Activated CD4-positive, alpha-beta T cell treated with anti-CD3 and anti-CD28 coated beads, Interleukin-2, Interleukin-4, amounts not matched to agents 100 ng/mL and 50 ng/mL, durations not matched to agents 16 hours and 8 hours (primary cell): ENCODE measurements around the gene AIFM1.
A peak's percentile ranks its signal among the peaks of the same experiment; 100 is the strongest.

Experiments
- DNase-seq: peaks from one replicate; pipeline ENCODE4 v3.0.0-alpha.2; 2020; ENCODE audit warnings: low spot score

Gene AIFM1

GRCh38 chrX:130170752-130171445 lies 5.3 kb upstream of the AIFM1 start:
- peak; percentile 80 for DNase-seq

DNA sequence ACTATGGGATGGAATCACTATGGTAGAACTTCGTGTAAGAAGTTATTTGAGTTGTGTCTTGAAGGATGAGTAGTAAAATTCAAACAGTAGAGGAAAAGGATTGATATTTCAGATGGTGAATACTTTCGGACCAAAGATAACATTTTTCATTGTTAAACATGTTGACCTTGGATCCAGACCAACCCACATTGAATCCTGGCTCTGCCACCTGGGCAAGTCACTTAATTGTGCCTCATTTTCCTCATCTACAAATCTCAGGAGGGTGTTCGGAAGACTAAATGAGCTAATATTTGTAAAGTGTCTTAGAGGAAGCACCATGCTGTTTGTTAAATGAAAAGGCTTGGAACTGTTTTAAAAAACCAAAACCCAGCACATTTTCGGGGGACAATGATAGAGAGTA lies 1.4 kb upstream of the AIFM1 start:
- no peak for DNase-seq

GRCh38 chrX:130166503-130166777 lies 799 bp upstream of the AIFM1 start:
- DNase-seq: no peak

DNA sequence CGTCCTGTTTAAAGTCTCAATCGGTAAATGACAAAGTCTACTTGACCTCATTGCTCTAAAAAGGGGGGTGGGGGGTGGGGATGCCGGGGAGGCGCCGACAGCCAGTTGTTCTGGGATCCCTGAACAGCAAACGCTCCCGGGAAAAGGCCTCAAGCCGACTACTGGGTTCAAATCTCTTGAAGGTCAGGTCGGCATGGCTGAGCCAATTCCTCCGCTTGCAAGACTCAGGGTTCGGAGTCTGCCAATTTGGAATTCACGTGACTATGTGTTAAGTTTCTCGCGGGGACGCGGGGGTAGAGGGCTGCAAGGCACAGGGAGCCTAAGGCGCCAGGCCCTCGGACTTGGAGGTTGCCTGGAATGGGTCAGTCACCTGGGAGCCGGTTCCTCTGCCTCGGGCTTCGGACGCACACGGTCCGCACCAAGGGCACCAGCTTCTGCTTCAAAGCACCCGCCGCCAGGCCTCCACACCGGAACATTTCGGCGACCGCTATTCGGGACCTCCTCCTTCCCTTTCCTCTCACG lies 399 bp downstream of the AIFM1 start:
- no peak for DNase-seq

DNA sequence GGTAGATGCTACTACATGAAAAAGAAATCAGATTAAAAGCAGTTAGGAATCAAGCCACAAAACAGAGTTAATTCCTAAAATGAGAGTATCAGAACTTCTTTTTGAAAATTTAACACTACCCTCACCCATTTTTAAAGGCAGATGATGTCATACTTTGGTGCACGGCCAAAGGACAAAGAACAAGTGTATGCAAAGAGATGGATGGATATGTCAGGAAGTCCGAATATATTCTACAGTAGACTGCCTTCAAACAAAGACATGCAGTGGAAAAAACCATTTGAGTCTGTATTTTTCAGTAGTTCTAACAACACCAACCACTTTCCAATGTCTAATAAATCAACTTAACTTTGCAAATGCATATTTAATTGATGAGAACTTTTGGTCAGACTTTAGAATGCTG lies 2.2 kb downstream of the AIFM1 start:
- no peak for DNase-seq

GRCh38 chrX:130162094-130162735 lies 3.4 kb downstream of the AIFM1 start:
- DNase-seq: no peak

- DNase-seq: no peak
Observed at GRCh38 chrX:130159776-130160175, 5.9 kb downstream of the AIFM1 start.

GRCh38 chrX:130158311-130158710 lies 7.3 kb downstream of the AIFM1 start:
- DNase-seq: no peak

GRCh38 chrX:130155564-130155963 lies 10.1 kb downstream of the AIFM1 start:
- no peak for DNase-seq

- no peak for DNase-seq
Observed at GRCh38 chrX:130147631-130148030, 18.0 kb downstream of the AIFM1 start.

DNA sequence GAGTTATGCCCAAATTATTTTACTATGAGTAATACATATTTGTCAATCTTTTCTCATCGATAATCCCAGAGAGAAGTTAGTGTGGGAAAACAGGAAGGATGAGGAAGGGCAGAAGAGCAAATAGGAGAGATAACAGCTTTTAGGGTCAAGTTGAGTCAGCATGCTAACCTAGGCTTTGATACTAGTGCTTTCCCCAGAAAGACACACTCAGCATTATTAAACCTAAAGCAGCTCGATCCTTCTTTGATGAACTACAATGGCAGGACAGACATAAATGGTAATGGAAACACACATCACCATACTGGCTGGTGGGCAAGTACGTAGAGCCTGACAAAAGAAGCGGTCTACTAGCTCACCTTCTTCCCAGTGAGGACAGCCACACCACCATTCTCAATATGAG lies 20.5 kb downstream of the AIFM1 start:
- no peak for DNase-seq

- no peak for DNase-seq
Observed at GRCh38 chrX:130144509-130144908, 21.1 kb downstream of the AIFM1 start.

DNA sequence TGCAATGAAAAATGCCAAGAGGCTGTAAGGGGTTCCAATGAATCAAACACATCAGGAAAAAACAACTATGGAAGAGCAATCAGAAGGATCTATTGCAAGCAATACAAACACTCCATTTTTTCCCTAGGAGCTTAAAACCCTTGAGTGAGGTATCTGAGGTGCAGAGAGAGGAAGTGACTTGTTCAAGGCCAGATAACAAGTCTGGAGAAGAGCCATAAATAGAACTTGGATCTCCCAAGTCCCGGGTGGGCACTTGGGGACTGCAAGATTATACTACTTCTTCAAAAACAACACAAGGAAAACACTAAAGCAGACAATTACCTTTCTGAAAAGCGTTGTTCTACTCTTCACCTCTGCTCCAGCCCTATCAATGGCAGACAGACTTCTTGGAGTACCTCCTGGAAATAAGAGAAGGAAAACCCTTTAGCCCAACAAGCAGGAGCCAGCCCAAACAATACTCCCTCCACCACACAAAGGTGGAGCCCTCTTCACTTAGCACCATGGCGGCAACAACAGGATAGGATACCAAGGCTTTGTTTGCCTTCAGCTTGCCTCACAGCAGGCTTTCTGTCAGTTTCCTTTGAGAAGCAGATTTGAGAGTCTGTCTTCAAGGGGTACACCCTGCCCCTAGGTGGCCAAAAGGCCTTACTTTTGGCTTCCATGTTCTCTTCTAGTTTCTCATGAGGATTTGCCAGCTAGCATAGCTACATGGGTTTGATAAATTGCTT lies 26.0 kb downstream of the AIFM1 start:
- no peak for DNase-seq

- DNase-seq: no peak
Observed at GRCh38 chrX:130136961-130137360, 28.7 kb downstream of the AIFM1 start.

- DNase-seq: no peak
Observed at GRCh38 chrX:130136496-130136895, 29.1 kb downstream of the AIFM1 start.

DNA sequence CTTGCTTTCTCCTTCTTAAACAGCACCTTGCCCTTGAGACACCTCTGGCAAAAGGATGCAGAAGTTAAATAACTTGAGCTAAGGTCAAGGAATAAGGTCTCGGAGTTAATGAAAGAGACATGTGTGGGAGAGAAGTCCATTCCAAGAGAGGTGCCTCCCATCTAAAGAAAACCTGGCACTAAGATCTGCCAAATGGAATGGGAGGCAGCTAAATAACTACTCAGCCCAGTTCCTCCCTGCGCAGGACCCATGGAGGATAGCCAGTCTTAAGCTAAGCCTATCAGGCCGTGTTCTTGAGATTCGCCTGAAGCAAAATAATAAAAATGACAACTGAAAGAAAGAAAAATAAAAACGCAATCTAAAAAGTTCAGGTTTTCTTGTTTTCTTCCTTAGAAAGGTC lies 34.7 kb downstream of the AIFM1 start:
- no peak for DNase-seq

- DNase-seq: no peak
Observed at GRCh38 chrX:130125091-130125874, 40.4 kb downstream of the AIFM1 start.

GRCh38 chrX:130124577-130124976 lies 41.1 kb downstream of the AIFM1 start:
- DNase-seq: no peak

- DNase-seq: no peak
Observed at GRCh38 chrX:130121505-130121800, 44.2 kb downstream of the AIFM1 start.

GRCh38 chrX:130120746-130121504 lies 44.7 kb downstream of the AIFM1 start:
- DNase-seq: peak; percentile 62

GRCh38 chrX:130120321-130120731 lies 45.3 kb downstream of the AIFM1 start:
- no peak for DNase-seq

GRCh38 chrX:130119312-130119898 lies 46.2 kb downstream of the AIFM1 start:
- no peak for DNase-seq
